Colon (tissue), 2 donors: ENCODE measurements around the gene SETD1B.

Experiments used
- FAIRE-seq: peaks from 2 replicates; lab custom pipeline; 2012; peaks lifted over from hg19 to GRCh38; lab: Jason Lieb, UNC
- donor health status: control.
- donor health status: control.

Gene SETD1B

GRCh38 chr12:121796855-121797751, 6.7 kb upstream of the SETD1B start:
- no peak for FAIRE-seq

DNA sequence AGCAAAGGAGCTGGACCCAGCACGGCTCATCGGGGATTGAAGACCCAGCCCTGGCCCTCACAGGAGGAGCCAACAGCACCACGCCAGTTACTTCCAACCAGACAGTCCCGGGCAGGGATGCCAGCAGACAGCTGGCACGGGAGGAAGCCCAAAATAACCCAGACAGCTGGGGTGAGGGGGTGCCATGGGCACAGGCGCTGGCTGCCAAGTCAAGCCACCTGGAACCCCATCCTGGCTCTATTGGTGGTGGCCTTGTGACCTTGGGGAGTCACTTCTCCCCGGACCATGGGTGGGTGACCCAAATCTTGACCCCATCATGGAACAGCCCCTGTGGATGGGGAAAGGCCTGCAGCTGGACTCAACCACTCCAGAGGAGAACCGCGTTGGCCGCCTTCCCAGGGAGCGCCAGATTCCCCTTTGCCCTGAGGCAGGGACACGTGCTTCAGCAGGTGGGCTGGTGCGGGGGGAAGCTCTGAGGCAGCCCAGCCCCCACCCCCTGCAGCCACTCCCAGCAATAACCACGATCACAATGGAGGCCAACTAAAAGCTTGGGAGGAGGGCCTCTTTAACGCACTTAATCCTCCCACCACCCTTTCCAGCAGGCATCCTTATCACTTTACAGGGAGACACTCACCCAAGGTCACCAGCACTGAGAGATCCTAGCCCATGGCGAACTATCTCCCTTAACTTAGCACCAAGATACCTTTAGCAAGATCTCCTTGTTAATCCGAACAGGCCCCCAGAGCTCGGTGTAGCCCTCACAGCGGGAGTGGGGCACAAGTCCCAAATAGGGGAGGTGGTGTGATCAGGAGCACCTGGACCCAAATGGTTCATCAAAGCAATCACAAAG, 5.6 kb upstream of the SETD1B start:
- no peak for FAIRE-seq

DNA sequence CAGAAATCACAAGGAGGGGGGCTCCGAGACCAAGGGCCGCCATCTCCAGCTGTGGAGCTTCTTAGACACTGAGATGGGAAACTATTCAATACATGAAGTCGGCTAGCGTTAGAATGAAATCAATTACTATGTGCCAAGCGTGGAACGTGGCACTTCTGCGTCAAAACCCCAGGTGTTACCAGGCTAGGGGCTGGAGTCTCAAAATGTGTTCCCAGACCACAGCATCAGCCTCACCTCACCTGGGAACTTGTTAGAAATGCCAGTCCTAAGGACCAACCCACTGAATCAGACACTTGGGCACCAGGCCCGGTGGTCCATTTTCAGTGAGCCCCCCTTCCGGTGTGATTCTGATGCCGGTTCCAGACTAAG, 5.0 kb upstream of the SETD1B start:
- no peak for FAIRE-seq

DNA sequence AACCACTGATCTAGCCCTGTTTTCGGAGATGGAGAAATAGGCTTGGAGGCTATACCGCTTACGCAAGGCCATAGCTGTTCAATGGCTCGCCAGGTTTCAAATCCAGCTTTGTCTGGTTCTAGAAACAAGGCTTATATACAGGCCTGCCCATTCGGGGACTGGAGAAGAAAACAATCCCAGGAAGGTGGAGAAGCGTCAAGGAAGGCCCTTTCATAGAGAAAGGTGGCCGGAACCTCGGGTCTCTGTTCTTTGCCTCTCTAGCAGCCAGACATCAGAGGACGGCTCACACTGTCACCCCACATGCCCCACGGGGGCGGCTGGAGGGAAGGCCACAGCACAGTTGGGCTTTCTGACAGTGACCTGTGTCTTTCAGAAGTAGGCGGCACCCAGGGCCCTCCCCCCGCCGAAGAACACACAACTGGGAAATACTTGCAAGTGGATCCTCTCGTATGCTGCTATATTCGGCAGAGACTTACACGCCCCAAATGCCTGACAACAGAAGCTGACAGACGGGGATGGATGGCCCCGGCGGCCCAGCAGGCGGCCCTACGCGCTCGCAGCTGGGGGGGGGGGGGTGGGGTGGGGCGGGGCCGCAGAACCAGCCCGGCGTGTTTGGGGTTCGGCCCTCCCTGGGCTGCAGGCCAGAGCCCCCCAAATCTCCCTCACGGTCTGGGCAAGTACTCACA, 4.5 kb upstream of the SETD1B start:
- no peak for FAIRE-seq

GRCh38 chr12:121799842-121800693, 3.7 kb upstream of the SETD1B start:
- no peak for FAIRE-seq

DNA sequence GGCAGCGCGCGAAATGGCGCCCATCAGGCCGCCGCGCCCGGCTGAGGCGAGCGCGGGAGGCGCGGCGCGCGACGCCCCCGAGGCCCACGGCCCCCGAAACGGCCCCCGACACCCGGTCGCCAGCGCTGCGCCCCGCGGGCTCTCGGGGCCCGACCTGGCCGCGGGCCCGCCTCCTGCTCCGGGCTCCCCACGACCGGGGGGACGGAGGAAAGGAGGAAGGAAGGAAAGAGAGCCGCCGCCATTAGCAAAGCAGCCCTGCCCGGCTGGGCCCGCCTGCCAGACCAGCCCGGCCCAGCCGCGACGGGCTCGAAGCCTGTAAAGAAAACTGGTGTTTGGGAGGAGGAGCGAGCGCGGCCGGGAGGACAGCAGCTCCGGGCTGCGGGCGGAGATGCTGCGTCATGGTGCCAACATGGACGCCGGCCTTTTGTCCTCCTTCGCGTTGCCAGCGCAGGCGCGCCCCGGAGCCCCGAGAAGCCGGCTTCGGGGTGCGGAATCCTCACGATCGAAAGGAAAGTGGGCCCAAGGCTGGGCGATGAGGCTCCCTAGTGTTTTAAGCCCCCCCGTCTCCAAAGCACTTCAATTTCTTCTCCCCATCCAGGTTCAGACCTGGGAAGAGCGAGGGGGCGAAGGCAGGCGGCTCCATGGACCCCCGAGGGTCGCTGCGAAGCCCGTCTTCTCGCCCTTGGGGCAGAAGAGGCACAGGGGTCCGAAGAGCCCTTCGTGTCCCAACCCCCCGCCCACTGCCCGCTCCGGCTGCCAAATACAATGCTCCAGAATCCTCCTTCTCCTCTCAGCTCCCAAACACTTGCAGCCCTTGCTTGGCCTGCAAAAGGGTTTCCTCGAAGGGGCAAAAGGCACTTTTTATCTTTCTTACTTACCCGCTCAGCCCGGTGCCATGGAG, 2.9 kb upstream of the SETD1B start:
- FAIRE-seq = no peak

GRCh38 chr12:121801595-121802484, 2.0 kb upstream of the SETD1B start:
- FAIRE-seq = no peak

GRCh38 chr12:121802485-121802842, 1.3 kb upstream of the SETD1B start:
- FAIRE-seq = no peak

GRCh38 chr12:121802843-121803698, 738 bp upstream of the SETD1B start:
- no peak for FAIRE-seq

DNA sequence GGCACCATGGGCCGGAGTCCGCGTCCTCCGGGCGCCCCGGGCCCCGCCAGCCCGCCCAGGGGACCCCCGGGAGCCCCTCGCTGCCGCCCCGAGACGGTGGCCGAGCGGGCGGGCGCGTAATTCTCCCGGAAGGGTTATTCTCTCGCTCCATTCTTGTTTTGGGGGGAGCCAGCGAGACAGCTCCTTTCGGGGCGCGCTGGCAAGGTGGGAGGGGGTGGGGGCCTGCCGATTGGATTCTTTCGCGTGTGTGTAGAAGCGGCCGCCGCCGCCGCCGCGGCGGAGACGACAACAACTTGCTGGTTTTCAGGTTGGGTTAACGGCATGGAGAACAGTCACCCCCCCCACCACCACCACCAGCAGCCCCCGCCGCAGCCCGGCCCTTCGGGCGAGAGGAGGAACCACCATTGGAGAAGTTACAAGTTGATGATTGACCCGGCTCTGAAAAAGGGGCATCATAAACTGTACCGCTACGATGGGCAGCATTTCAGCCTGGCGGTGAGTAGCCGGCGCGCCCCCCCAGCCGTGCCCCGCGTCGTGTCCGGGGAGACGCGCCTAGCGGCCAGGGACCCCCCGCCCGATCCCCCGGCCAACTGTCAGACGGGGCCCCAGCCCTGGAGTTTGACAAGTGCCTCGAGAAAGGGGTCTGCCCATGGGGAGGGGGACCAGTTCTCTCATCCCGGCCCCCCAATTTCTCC, 755 bp downstream of the SETD1B start:
- no peak for FAIRE-seq

GRCh38 chr12:121805171-121806008, 1.6 kb downstream of the SETD1B start:
- FAIRE-seq = no peak

DNA sequence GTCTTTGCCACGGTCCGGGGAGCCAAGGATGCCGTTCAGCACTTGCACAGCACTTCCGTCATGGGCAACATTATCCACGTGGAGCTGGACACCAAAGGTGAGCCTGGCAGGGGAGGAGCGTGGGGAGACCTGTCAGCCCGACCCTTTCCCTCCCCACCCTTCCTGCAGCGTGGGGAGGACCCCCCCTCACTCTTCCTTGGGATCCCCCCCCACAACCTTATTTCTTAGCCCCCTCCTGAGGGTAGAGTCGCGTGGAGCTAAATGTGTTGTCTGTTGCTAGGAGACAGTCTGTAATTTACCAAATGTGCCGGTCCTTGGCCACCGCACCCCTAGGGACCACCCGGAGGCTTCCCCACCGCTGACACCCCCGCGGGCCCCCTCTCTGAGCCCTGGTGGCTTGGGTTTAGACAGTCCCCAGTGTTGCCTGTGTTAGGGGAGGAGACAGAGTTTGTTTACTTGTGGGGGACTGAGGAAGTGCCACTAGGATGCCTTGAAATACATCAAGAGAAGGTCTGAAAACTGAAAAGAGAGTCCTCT, 2.3 kb downstream of the SETD1B start:
- FAIRE-seq = no peak

GRCh38 chr12:121806546-121807423, 3.0 kb downstream of the SETD1B start:
- no peak for FAIRE-seq

DNA sequence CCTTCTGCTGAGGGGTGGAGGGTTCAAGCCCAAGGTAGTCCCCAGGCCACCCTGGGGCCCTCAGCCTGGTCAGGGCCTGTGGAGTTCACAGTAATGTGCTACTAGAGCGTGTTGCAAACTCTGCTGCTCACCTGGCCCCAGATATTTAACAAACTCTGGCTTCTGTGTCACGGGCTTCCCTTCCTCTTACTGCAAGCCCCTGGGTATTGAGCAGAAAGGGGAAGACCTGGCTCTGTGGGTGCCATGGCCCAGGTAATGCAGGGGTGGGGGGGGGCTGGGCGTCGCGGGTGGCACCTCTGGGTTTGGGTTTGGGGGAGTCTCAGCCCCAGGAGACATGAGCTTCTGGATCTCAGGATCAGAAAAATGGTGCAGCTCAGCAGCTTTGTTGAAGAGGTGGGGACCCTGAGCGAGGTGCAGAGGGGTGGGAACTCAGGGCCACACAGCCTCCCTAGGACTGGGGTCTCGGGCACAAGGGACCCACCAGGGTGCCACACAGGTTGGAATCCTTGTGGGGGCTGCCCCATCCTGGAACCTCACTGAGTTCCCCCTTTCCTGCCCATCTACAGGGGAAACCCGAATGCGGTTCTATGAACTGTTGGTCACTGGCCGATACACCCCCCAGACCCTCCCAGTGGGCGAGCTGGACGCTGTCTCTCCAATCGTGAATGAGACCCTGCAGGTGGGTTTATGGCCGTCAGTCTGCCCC, 4.0 kb downstream of the SETD1B start:
- FAIRE-seq = no peak

DNA sequence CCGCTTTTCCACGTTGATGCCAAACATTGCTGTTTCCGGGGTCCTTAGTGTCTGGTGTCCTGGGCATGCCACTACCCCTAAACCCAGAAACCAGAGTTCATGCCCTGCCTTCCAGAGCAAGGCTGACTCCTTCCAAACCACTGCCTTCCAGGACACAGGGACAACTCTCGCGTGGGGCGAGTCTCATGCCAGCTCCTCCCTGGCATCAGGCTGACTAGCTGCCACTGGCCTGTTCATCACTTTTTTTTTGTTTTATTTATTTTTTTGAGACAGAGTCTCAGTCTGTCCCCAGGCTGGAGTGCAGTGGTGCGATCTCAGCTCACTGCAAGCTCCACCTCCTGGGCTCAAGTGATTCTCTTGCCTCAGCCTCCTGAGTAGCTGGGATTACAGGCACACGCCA, 4.8 kb downstream of the SETD1B start:
- FAIRE-seq = no peak
